ENCODE data around the gene SLC40A1. TPM values are rescaled to one million over a fixed set of nuclear protein-coding genes. Genes with fewer than 3 reads are reported as not detected.

Gene SLC40A1
- total and polyA plus RNA-seq, 2 of the 13 experiments (the other 11 are each of a cell fraction or from before 2014, with no cell fraction given), result 10.6 to 24.9 TPM

- Histone ChIP-seq H3K36me3 (replicated peaks in 1 of 2; ENCODE audit: control insufficient read depth in 1 of 2, insufficient read depth in 2 of 2, low read length in 2 of 2) (no peaks in the 10 kb centered on the region), H2AFZ (ENCODE audit: low read length) (no peak overlapping the region), H3K27me3 (ENCODE audit: control insufficient read depth in 1 of 2, insufficient read depth in 2 of 2, low read length in 2 of 2) (no peaks in the 10 kb centered on the region; a peak in 1 of 5 replicates), H3K4me3 (replicated peaks in 1 of 3; ENCODE audit: insufficient read depth in 1 of 3, low read depth in 2 of 3, low read length in 3 of 3) (no peak overlapping the region), H4K20me1 (ENCODE audit: insufficient read depth, low read length) (no peaks in the 10 kb centered on the region), H3K4me1 (ENCODE audit: insufficient read depth, low read length) (no peaks in the 10 kb centered on the region), H3K4me2 (ENCODE audit: low read depth, low read length) (no peak overlapping the region), H3K79me2 (ENCODE audit: insufficient read depth, low read length) (no peaks in the 10 kb centered on the region), H3K9me3 (ENCODE audit: low read length) (no peaks in the 10 kb centered on the region), H3K9ac (ENCODE audit: insufficient read depth, low read depth, low read length) (no peak overlapping the region), H3K27ac (ENCODE audit: extremely low read length, insufficient read depth, low read length) (no peak overlapping the region)
- no peak for DNase-seq (ENCODE audit: low spot score)
- intact Hi-C loops (cut with micrococcal nuclease; ENCODE audit: unreplicated experiment), result no loop called here
- no peak for ATAC-seq
- TF ChIP-seq JARID2 (CRISPR knock-in tag; IDR thresholded peaks at IDR 0.05; ENCODE audit: insufficient replicate concordance) (no peak), IRF1 (CRISPR knock-in tag; IDR thresholded peaks at IDR 0.05; ENCODE audit: low read depth) (no peak), ZFP36 (IDR thresholded peaks at IDR 0.05; ENCODE audit: borderline replicate concordance, low read depth, low read length, partially characterized antibody) (no peak), ZNF431 (CRISPR knock-in tag; IDR thresholded peaks at IDR 0.05; ENCODE audit: borderline replicate concordance, low read depth) (no peak), ZBTB2 (CRISPR knock-in tag; IDR thresholded peaks at IDR 0.05; ENCODE audit: low read depth) (no peak), NR0B2 (CRISPR knock-in tag; IDR thresholded peaks at IDR 0.05) (no peak), PRMT3 (CRISPR knock-in tag; IDR thresholded peaks at IDR 0.05; ENCODE audit: borderline replicate concordance, low read depth) (no peak)
- no TSS peak for BruUV-seq (replicated peaks)
- ChIA-PET CTCF (ENCODE audit: low intra/inter-chr PET ratio, low total read pairs) (no interaction called here), POLR2A (no interaction called here)
- FAIRE-seq, result no peak
- 2% methylated on average over 1 of the region's 1 CpG for WGBS (ENCODE audit: low lambda C conversion rate)
- in situ Hi-C loops (cut with HindIII; ENCODE audit: extremely low pct_ligation_motif_present, low pct_unique_long_range_greater_than_20kb), result no loop called here
Measured at GRCh38 chr2:189592353-189592984, 11.9 kb upstream of the SLC40A1 start.
